DOHH2 (cell line): ENCODE results near the gene AZIN2.

ENCODE experiments used
- CTCF ChIP-seq: fragments of 200-600 bp; sonication (generic); IDR thresholded peaks from one replicate; pipeline ENCODE4 v1.5.1; 2014; ENCODE audit warnings: antibody characterized with exemption, mild to moderate bottlenecking, low read depth, low read length; ENCODE audit not compliant: poor library complexity, severe bottlenecking
- EZH2phosphoT487 ChIP-seq: fragments of 200-600 bp; sonication (generic); IDR thresholded peaks from 2 replicates; pipeline ENCODE4 v1.6.1; 2017; ENCODE audit warnings: borderline replicate concordance, mild to moderate bottlenecking, antibody characterized with exemption, low read length, moderate library complexity, mixed read lengths

- TF ChIP-seq CTCF (peak; percentile 95), EZH2phosphoT487 (no peak)
These were observed 46.3 kb downstream of the AZIN2 start for GRCh38 chr1:33127001-33127823.
